Epithelial cell of proximal tubule (primary cell): ENCODE data around the gene ADORA1. TPM values are rescaled to one million over a fixed set of nuclear protein-coding genes. Genes with fewer than 3 reads are reported as not detected.

ENCODE experiments used
- DNase-seq: peaks from one replicate; pipeline ENCODE4 v3.0.0-alpha.2; 2011; ENCODE audit warnings: low read depth
- H3K4me3 ChIP-seq: 2 replicates; pipeline ENCODE4 v1.5.1; 2011; ENCODE audit warnings: low read depth, mild to moderate bottlenecking, low read length
- CTCF ChIP-seq: conservative IDR thresholded peaks from 2 replicates; pipeline ENCODE4 v1.5.1; 2012; ENCODE audit warnings: low read depth, mild to moderate bottlenecking, low read length
- total RNA-seq: library from RNA; depleted of rRNA; stranded (reverse); fragments of >200 nt; gene quantifications from 2 replicates; pipeline ENCODE4 v1.2.3, GENCODE V29; 2015

Gene ADORA1
- total RNA-seq, 1 donor from 2014 or later = 3.7 TPM

DNA sequence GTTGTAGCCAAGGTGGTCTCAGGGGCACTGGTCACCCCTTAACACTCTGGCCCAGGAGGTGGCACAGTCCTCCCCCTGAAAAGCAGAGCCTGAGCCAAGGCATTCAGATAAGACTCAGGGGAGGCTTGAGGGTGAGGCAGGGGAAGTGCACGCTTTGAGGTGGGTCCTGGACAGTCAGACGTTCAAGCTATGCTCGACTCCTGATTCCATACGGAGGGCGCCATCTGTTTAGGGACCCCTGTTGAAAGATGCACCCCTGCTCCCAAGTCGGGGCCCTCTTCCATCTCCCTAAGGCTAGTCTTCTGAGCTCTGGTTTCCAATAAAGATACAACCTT, 71.9 kb downstream of the ADORA1 start:
- DNase-seq = no peak
- TF ChIP-seq CTCF = no peak
- no peak overlapping the region for H3K4me3 ChIP-seq

GRCh38 chr1:203199816-203200571, 72.5 kb downstream of the ADORA1 start:
- no peak overlapping the region for H3K4me3 ChIP-seq
- no peak for DNase-seq
- no peak for TF ChIP-seq CTCF

DNA sequence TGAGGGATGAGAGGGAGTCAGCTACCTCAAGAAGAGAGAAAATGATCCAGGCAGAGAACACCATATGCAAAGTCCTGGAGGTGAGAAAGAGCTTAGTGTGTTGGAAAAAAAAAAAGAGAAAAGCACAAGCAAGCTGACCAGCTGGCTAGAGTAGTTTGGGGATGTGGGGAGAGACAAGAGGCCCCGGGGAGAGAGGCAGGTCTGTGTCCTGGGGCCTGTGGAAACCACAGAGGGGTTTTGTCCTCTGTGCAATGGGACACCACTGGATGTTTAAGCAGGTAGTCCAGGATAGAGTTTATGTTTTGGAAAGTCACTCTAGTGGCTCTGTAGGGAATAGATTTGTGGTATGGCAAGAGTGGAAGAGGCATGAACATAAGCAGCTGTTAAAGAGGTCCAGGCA, 73.4 kb downstream of the ADORA1 start:
- DNase-seq = no peak

DNA sequence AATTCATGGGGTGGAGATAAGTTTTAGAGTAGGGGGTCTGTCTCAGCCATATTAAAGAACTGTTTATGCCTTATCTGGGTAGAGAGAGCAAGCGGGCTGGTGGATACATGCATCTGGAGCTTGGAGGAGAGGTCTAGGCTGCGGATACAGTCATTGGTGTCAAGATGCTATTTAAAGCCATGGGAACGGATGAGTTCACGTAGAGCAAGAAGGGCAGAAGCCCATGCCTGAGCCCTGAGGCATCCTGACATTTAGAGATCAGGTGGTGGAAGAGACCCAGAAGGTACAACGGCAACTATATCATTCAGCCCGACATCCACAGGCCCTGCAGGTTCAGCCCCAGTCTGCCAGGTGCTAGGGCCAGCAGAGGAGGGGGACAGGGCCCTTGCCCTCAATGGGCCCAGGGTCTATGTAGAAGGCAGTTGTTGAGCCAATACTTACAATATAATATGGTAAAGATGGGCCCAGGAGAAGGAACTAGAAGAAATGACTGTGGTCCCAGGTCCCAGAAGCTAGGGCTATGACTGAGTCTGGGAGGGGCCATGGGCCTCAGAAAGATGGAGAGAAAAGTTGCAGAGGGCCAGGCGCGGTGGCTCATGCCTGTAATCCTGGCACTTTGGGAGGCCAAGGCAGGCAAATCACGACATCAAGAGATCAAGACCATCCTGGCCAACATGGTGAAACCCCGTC, 74.1 kb downstream of the ADORA1 start:
- no peak overlapping the region for H3K4me3 ChIP-seq
- no peak for DNase-seq
- no peak for TF ChIP-seq CTCF

More for the DNA sequence above, 73.4 kb downstream of the ADORA1 start:
- TF ChIP-seq CTCF = no peak
- H3K4me3 ChIP-seq = no peak overlapping the region

DNA sequence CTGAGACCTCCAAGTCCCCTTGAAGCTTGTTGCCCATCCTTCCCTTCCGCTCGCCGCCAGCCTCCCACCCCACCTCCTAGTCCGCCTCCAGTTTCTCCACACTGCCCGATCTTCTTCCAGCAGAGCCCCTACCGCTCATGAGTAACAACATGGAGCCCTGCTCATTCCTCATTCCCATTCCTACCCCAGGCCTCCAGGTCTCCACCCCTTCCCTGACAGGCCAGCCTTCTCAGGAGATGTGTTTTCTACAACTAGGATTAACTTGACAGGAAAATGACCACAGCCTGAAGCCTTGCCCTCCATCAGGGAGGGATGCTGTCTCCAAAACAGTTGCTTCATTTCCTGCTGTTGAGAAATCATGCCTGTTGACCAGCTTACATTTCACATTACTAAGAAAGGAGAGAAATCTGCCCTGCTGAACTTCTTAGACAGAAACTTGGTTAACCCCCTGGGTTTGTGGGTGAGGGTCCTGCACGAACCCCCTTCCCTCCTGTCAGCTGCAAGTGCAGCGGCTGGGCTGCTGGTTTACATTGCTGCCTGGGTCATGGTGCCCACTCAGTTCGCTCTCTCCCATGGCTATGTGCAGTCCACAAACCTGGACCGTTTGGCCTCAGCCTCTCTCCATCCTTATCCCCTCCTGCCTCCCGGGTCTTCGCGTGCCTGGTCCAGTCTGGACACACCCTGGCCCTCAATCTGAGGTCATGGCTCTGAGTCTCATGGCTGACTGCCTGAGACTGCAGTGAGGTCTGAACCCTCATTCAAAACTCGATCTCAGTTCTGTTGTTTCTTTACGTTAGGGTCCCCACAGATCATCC, 75.1 kb downstream of the ADORA1 start:
- no peak for DNase-seq
- no peak for TF ChIP-seq CTCF
- no peak overlapping the region for H3K4me3 ChIP-seq

- TF ChIP-seq CTCF = no peak
- no peak overlapping the region for H3K4me3 ChIP-seq
- no peak for DNase-seq
These were observed 77.2 kb downstream of the ADORA1 start for GRCh38 chr1:203204756-203205155.
